ENCODE measurements around the gene OR51M1.
"Not testable (repeated sequence)": the region's sequence is repeated elsewhere in the genome, so short reads cannot be mapped to it uniquely, and the experiment has no call there.

OR51M1 gene, protein sequence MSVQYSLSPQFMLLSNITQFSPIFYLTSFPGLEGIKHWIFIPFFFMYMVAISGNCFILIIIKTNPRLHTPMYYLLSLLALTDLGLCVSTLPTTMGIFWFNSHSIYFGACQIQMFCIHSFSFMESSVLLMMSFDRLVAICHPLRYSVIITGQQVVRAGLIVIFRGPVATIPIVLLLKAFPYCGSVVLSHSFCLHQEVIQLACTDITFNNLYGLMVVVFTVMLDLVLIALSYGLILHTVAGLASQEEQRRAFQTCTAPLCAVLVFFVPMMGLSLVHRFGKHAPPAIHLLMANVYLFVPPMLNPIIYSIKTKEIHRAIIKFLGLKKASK

GRCh38 chr11:5383576-5383975, at the start of gene OR51M1:
Gene OR51M1 (plus strand): TSS chr11:5383812. CDS start chr11:5389399, 5,587 bp downstream.
- Histone ChIP-seq H3K27ac (no peak within 1 kb of the TSS), H3K9me3 (ENCODE audit: low read depth, low read length) (no peaks in the 10 kb centered on the region), H3K4me3 (no peak within 1 kb of the TSS), H3K36me3 (ENCODE audit: insufficient read depth, low read length) (no peaks in the 10 kb centered on the region), H3K9ac (ENCODE audit: insufficient read length) (no peak within 1 kb of the TSS)
- no peak for DNase-seq (ENCODE audit: low read depth, low spot score)
- no peak for TF ChIP-seq POLR2AphosphoS5 (IDR thresholded peaks at IDR 0.05; ENCODE audit: borderline replicate concordance, low read depth, low read length)
- TF ChIP-seq EZH2 (IDR thresholded peaks at IDR 0.05): no peak
- no peak for TF ChIP-seq FOXP2 (optimal IDR thresholded peaks at IDR 0.05; ENCODE audit: control extremely low read depth, extremely low read length, insufficient read depth)

DNA sequence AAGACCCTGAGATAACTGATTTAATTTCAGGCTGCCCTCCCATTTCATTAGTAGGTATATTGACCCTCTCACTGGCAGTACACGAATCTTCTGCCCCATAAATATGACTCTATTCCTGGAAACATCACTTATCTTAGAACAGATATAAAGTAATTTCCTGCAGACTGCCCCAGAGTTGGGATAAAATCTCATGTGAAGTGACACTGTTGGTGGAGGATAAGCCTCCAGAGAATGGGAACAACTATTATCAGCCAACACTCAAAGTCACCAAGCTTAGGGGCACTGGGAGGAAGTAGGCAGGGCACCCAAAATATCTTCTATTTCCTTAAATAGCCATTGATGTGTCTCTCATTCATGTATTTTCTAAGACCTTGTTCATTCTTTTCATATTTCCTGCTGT, 48.4 kb upstream of the OR51M1 start:
- H3K9ac ChIP-seq (ENCODE audit: insufficient read length): no peak overlapping the region
- H3K36me3 ChIP-seq (ENCODE audit: insufficient read depth, low read length): no peaks in the 10 kb centered on the region
- H3K9me3 ChIP-seq (ENCODE audit: low read depth, low read length): no peaks in the 10 kb centered on the region
- H3K4me3 ChIP-seq: no peak overlapping the region
- TF ChIP-seq FOXP2 (optimal IDR thresholded peaks at IDR 0.05; ENCODE audit: control extremely low read depth, extremely low read length, insufficient read depth) (no peak), POLR2AphosphoS5 (IDR thresholded peaks at IDR 0.05; ENCODE audit: borderline replicate concordance, low read depth, low read length) (no peak), EZH2 (IDR thresholded peaks at IDR 0.05) (no peak)
- H3K27ac ChIP-seq: no peak overlapping the region
- no peak for DNase-seq (ENCODE audit: low read depth, low spot score)

- DNase-seq (ENCODE audit: low read depth, low spot score): no peak
Observed at GRCh38 chr11:5336331-5336730, 47.3 kb upstream of the OR51M1 start.

DNA sequence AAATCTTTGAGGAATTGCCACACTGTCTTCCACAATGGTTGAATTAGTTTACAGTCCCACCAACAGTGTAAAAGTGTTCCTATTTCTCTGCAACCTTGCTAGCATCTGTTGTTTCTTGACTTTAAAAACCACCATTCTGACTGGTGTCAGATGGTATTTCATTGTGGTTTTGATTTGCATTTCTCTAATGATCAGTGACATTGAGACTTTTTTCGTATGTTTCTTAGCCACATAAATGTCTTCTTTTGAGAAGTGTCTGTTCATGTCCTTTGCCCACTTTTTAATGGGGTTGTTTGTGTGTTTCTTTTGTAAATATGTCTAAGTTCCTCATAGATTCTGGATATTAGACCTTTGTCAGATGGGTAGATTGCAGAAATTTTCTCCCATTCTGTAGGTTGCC, 46.4 kb upstream of the OR51M1 start:
- not testable (repeated sequence) for H3K27ac ChIP-seq; H3K4me3 ChIP-seq; H3K9ac ChIP-seq (ENCODE audit: insufficient read length); DNase-seq (ENCODE audit: low read depth, low spot score); H3K9me3 ChIP-seq (ENCODE audit: low read depth, low read length); H3K36me3 ChIP-seq (ENCODE audit: insufficient read depth, low read length)

More at GRCh38 chr11:5336331-5336730, 47.3 kb upstream of the OR51M1 start:
- Histone ChIP-seq H3K9ac (ENCODE audit: insufficient read length) (no peak overlapping the region), H3K9me3 (ENCODE audit: low read depth, low read length) (no peaks in the 10 kb centered on the region), H3K27ac (no peak overlapping the region), H3K4me3 (no peak overlapping the region), H3K36me3 (ENCODE audit: insufficient read depth, low read length) (no peaks in the 10 kb centered on the region)
- TF ChIP-seq POLR2AphosphoS5 (IDR thresholded peaks at IDR 0.05; ENCODE audit: borderline replicate concordance, low read depth, low read length): no peak
- no peak for TF ChIP-seq FOXP2 (optimal IDR thresholded peaks at IDR 0.05; ENCODE audit: control extremely low read depth, extremely low read length, insufficient read depth)
- no peak for TF ChIP-seq EZH2 (IDR thresholded peaks at IDR 0.05)

DNA sequence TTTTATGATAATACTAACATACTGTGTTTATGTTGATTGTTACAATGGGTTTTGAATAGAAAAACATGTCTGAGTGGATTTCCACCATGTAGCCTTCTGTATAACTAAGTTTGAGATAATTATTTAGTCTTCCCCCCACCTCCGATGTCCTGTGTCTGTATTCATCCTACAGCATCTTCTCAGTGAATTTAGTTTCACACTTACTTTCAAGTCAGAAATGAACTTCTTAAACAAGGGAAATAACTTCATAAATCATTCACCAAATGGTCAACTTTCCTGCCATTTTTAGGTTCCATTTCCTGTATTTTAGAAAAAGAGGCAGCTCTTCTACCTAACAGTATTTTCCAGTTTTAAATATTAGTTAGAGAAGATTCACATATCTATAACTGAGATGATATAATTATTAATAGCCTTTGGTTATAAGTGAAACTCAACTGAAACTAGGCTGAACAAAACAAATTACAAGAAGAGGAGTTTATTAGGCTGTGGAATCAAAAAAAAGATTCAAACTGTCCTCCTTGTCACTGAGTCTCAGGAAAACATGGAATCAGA, 43.8 kb upstream of the OR51M1 start:
- Histone ChIP-seq H3K36me3 (ENCODE audit: insufficient read depth, low read length) (no peaks in the 10 kb centered on the region), H3K4me3 (no peak overlapping the region), H3K9ac (ENCODE audit: insufficient read length) (no peak overlapping the region), H3K9me3 (ENCODE audit: low read depth, low read length) (no peaks in the 10 kb centered on the region), H3K27ac (no peak overlapping the region)
- DNase-seq (ENCODE audit: low read depth, low spot score): no peak
- TF ChIP-seq POLR2AphosphoS5 (IDR thresholded peaks at IDR 0.05; ENCODE audit: borderline replicate concordance, low read depth, low read length): no peak
- no peak for TF ChIP-seq FOXP2 (optimal IDR thresholded peaks at IDR 0.05; ENCODE audit: control extremely low read depth, extremely low read length, insufficient read depth)
- no peak for TF ChIP-seq EZH2 (IDR thresholded peaks at IDR 0.05)

DNA sequence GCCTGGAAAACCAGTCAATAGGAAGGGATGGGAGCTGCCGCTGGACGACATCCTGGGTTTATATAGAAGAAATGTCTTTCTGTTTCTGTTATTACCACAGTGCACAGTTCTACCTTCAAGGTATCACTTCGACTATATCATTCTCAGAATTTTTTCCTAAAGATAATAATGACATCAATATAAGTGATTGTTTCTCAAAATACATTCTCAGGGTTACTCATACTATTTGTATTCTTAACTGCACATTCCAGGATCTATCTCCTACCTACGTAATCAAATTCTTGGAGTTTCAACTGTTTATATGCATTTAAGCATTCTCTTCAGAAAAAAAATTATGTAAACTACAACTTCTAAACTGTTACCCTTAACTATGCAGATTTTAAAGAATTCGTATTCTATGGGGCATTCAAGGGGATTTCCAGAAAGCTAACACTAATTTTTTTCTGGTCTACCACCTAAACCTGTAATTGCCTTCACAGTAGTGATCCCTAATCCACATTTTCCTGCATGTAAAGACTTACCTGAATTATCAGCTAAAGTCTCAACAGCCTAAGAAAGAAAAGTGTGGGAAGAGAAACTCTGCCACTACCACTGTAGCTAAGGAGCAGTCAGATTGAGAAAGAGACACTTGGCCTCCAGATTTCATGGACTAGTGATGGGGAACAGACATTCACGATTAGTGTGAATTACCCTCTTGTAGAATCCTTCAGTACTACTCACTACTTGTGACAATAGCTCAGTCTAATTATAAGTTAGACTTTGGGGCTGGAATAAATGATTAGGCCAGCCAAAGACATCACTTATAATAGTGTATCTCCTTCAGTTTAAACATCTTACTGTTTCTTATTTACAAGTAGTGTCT, 39.9 kb upstream of the OR51M1 start, which contains the start of gene OR51B5:
OR51B5 (minus strand) TSS at position 51 of the 862 bp plus-strand sequence; CDS start at position 51, 0 bp downstream.
- TF ChIP-seq POLR2AphosphoS5 (IDR thresholded peaks at IDR 0.05; ENCODE audit: borderline replicate concordance, low read depth, low read length) (no peak), FOXP2 (optimal IDR thresholded peaks at IDR 0.05; ENCODE audit: control extremely low read depth, extremely low read length, insufficient read depth) (no peak), EZH2 (IDR thresholded peaks at IDR 0.05) (no peak)
- no peaks in the 10 kb centered on the region for H3K36me3 ChIP-seq (ENCODE audit: insufficient read depth, low read length)
- DNase-seq (ENCODE audit: low read depth, low spot score): no peak
- H3K4me3 ChIP-seq: no peak within 1 kb of the TSS
- no peaks in the 10 kb centered on the region for H3K9me3 ChIP-seq (ENCODE audit: low read depth, low read length)
- H3K9ac ChIP-seq (ENCODE audit: insufficient read length): no peak within 1 kb of the TSS
- H3K27ac ChIP-seq: no peak within 1 kb of the TSS

GRCh38 chr11:5345831-5346230, 37.8 kb upstream of the OR51M1 start:
- DNase-seq (ENCODE audit: low read depth, low spot score): no peak
- H3K36me3 ChIP-seq (ENCODE audit: insufficient read depth, low read length): no peaks in the 10 kb centered on the region
- H3K4me3 ChIP-seq: no peak overlapping the region
- H3K9ac ChIP-seq (ENCODE audit: insufficient read length): no peak overlapping the region
- no peak for TF ChIP-seq EZH2 (IDR thresholded peaks at IDR 0.05)
- TF ChIP-seq POLR2AphosphoS5 (IDR thresholded peaks at IDR 0.05; ENCODE audit: borderline replicate concordance, low read depth, low read length): no peak
- TF ChIP-seq FOXP2 (optimal IDR thresholded peaks at IDR 0.05; ENCODE audit: control extremely low read depth, extremely low read length, insufficient read depth): no peak
- no peaks in the 10 kb centered on the region for H3K9me3 ChIP-seq (ENCODE audit: low read depth, low read length)
- H3K27ac ChIP-seq: no peak overlapping the region

GRCh38 chr11:5348551-5349194, 34.9 kb upstream of the OR51M1 start:
- Histone ChIP-seq H3K9ac (ENCODE audit: insufficient read length) (no peak overlapping the region), H3K36me3 (ENCODE audit: insufficient read depth, low read length) (no peaks in the 10 kb centered on the region), H3K4me3 (no peak overlapping the region), H3K27ac (no peak overlapping the region), H3K9me3 (ENCODE audit: low read depth, low read length) (no peaks in the 10 kb centered on the region)
- no peak for TF ChIP-seq FOXP2 (optimal IDR thresholded peaks at IDR 0.05; ENCODE audit: control extremely low read depth, extremely low read length, insufficient read depth)
- TF ChIP-seq EZH2 (IDR thresholded peaks at IDR 0.05): no peak
- TF ChIP-seq POLR2AphosphoS5 (IDR thresholded peaks at IDR 0.05; ENCODE audit: borderline replicate concordance, low read depth, low read length): no peak
- no peak for DNase-seq (ENCODE audit: low read depth, low spot score)

Measured in SK-N-MC (cell line).